Measurements from ENCODE around the gene TBC1D4.

DNA sequence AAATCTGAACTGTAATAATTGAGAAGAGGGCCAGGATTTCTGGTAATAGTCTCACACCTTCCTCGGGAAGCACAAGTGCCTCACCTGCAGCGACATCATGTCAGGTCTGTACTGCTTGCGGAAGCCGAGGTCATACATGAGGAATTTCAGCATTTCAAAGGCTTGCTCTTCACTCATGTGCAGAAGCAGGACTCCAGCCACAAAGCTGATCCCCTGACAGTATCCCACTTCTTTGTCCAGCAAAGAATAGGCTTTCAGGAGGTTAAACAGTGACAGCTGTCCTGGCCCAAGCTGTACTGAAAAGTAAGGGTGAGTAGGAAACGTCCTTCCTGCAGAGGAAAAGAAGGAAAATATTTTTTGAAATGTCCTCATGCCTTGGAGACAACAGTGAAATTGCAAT lies 182.7 kb downstream of the TBC1D4 start:
- TF ChIP-seq CTCF (IDR thresholded peaks at IDR 0.05 in 8 of 11, conservative IDR thresholded peaks at IDR 0.05 in 3 of 11) (no peak), POLR2A (IDR thresholded peaks at IDR 0.05) (no peak), POLR2AphosphoS5 (IDR thresholded peaks at IDR 0.05) (no peak)
